ENCODE data around the gene LDLRAD3.

- TF ChIP-seq POLR2A (IDR thresholded peaks at IDR 0.05) (no peak), CTCF (IDR thresholded peaks at IDR 0.05) (no peak)
Observed at GRCh38 chr11:35930466-35930865, 13.4 kb upstream of the LDLRAD3 start.
